Epithelial cell of proximal tubule (primary cell): Measurements from ENCODE around the gene GTPBP1. TPM values are rescaled to one million over a fixed set of nuclear protein-coding genes. Genes with fewer than 3 reads are reported as not detected.
A peak's percentile ranks its signal among the peaks of the same experiment; 100 is the strongest.

Experiments
- DNase-seq: peaks from one replicate; pipeline ENCODE4 v3.0.0-alpha.2; 2011; ENCODE audit warnings: low read depth
- H3K4me3 ChIP-seq: 2 replicates; pipeline ENCODE4 v1.5.1; 2011; ENCODE audit warnings: low read depth, mild to moderate bottlenecking, low read length
- total RNA-seq: library from RNA; depleted of rRNA; stranded (reverse); fragments of >200 nt; gene quantifications from 2 replicates; pipeline ENCODE4 v1.2.3, GENCODE V29; 2015
- TF ChIP-seq, protein P1 (sequence below): conservative IDR thresholded peaks from 2 replicates; pipeline ENCODE4 v1.5.1; 2012; ENCODE audit warnings: low read depth, mild to moderate bottlenecking, low read length

Gene GTPBP1
- total RNA-seq, 1 donor from 2014 or later: 36.2 TPM

DNA sequence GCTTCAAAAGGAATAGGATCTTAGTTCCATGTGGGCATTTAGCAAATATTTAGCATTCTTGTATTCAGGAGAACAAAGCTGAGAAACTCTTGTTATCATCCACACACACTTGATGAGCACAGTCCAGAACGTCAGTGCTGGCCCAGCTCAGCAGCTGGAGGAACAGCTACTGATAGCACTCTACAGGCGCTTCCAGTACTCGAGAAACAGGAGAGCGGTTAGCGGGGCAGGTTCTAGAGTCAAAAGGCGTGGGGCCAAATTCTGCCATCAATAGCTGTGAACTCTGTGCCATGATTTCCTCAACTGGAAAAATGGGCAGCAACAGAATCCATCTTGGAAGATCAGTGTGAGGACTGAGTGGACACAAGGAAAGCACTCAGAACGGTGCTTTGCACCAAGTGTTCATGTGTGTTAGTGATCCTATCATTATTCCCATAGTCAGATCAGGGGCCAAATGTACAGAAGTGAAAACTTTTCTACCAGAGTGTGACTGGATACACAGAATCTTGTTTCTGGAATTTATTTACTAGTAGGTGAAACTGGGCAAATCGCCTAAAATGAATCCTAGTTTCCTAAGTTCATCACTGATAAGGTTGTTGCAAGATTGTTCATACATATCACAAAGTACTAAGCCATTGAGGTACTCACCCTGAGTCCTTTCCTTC, 8.2 kb upstream of the GTPBP1 start:
- DNase-seq: no peak
- TF ChIP-seq, protein P1, sequence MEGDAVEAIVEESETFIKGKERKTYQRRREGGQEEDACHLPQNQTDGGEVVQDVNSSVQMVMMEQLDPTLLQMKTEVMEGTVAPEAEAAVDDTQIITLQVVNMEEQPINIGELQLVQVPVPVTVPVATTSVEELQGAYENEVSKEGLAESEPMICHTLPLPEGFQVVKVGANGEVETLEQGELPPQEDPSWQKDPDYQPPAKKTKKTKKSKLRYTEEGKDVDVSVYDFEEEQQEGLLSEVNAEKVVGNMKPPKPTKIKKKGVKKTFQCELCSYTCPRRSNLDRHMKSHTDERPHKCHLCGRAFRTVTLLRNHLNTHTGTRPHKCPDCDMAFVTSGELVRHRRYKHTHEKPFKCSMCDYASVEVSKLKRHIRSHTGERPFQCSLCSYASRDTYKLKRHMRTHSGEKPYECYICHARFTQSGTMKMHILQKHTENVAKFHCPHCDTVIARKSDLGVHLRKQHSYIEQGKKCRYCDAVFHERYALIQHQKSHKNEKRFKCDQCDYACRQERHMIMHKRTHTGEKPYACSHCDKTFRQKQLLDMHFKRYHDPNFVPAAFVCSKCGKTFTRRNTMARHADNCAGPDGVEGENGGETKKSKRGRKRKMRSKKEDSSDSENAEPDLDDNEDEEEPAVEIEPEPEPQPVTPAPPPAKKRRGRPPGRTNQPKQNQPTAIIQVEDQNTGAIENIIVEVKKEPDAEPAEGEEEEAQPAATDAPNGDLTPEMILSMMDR: no peak
- H3K4me3 ChIP-seq: peak overlapping the region; percentile 73

DNA sequence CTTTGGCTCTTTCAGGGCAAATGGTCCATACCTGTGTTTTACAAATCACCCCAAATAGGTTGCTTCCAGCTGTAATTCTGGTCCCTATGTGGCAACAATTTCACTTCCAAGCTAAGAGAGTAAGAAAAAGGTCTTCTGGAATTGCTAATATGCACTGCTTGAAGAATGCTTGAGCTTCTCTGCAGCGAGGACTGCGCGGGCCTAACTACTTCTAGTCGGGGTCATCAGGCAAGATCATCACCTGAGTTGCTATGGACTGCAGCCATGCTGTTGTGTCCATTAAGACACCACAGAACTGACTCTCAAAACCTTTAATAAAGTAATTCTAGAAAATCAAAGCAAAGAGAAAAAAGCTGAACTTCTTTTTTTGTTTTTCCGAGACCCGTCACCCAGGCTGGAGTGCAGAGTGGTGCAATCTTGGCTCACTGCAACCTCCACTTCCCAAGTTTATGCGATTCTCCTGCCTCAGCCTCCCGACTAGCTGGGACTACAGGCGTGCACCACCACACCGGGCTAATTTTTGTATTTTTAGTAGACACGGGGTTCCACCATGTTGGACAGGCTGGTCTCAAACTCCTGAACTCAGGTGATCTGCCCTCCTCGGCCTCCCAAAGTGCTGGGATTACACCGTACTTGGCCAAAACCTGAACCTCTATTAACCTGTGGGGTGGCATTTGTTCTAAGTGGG, 7.2 kb upstream of the GTPBP1 start:
- peak overlapping the region; percentile 73 for H3K4me3 ChIP-seq
- DNase-seq: no peak
- TF ChIP-seq, protein P1: no peak

DNA sequence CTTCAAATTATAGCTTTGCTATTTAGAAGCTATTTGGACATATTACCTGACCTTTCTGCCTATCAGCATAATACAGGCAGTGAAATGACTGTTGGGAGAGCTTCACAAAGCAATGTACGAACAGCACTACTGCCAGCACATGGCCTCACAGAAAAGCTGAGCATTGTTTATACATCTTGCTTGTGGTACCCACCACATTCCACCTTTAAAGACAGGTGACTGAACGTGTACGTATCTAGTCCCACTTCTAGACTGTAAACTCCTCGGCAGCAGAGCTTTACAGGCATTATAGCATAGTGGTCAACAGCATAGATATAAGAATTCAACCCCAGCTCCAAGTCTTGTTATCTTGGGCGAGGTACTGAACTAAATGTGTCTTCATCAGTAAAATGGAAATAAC, 6.6 kb upstream of the GTPBP1 start:
- TF ChIP-seq, protein P1: no peak
- H3K4me3 ChIP-seq: peak overlapping the region; percentile 73
- DNase-seq: no peak

DNA sequence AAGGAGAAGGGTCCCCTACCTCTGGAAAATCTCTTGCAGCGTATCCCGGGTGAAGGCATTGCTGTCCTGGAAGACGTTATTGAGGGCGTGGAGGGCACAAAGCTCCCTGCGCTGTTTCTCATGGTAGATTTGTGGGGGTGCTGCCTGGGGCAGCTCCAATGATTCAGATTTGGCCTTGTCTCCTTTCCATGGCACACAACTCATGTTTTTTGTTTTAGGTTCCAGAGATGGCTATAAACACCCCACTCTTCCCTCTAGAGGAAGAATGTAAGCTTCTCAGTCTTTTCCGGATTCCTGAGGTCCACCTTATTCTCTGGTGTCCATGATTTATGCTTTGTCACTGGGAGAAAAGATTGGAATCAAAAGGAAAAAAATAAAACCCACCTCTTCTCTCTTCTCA, 6.0 kb upstream of the GTPBP1 start:
- H3K4me3 ChIP-seq: peak overlapping the region; percentile 73
- no peak for DNase-seq
- TF ChIP-seq, protein P1: no peak

DNA sequence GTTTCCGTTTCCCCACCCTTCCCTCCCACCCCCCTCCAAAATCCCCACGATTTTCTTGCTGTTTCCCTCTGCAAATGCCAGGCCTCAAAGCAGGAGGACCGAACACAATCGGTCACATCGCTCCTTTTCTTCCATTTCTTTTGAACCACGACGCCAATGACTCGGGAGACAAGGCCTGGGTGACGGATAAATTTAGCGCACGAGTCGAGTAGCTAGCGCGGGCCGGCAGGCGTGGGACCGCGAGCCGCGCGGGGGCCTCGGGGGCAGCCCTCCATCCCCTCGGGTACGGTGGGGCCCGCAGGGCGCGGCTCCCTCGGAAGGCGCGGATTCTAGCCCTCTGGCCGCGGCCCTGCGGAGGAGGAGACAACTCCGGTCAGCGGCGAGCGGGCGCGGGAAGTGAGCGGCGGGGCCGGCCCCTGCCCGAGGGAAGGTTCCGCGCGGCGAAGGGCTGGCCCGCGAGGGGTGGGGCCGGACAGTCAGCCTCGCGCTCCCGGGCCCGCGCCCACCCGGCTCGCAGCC, 5.4 kb upstream of the GTPBP1 start:
- DNase-seq: no peak
- TF ChIP-seq, protein P1: no peak
- peak overlapping the region; percentile 73 for H3K4me3 ChIP-seq

DNA sequence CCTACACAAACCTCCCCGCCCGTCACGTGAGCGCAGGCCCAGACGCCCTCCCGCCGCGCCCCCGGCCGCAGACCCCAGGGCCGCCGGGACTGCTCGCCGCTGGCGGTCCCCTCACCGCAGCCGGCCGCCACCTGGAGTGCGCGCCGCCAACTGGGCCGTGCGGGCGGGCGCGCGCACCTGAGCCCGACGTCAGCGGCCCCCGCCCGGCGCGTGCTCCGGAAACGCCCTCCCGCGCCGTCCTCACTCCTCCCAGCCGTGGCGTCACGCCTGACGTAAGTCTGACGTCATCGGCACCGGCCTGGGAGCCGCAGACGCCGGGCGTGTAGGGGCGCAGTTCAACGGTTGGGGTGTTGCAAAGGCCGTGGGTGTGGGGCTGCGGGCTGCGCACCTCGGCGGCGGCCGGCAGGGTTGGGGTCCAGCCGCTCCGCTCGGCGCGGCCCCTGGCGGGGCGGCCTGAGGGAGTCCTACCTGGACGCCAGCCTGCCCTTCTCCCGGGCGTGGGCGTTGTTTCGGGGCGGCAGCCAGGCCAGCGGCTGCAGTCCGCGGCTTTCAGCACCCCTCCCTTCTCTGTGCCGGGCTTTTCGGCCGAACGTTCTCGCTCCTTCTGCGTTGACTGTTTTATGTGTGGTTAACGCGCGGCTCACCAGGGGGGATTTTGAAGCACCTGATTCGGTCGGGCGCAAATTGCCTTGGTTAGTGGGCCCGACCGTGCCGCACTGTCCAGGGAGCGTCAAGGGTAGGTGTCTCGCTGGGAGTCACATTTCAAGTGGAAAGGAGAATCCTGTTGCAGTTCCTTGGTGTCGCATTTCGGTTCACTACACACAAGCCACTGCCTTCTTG, 4.7 kb upstream of the GTPBP1 start, which contains the start of gene JOSD1:
TSS of gene JOSD1 (minus strand) at position 155 of the 840 bp plus-strand sequence. CDS start 956 bp downstream, outside the sequence.
- TF ChIP-seq, protein P1: no peak
- H3K4me3 ChIP-seq: peak within 1 kb of the TSS; percentile 73
- no peak for DNase-seq
